GM11168 (cell line): Measurements from ENCODE around the gene LYSMD2.

Experiments used
- in situ Hi-C: fragments of 300-500 bp; cut with MboI; formaldehyde crosslinking; loops from one replicate; pipeline ENCODE4 v1.12.0; 2022; ENCODE audit warnings: low sequenced_read_pairs; ENCODE audit not compliant: unreplicated experiment

LYSMD2 gene

DNA sequence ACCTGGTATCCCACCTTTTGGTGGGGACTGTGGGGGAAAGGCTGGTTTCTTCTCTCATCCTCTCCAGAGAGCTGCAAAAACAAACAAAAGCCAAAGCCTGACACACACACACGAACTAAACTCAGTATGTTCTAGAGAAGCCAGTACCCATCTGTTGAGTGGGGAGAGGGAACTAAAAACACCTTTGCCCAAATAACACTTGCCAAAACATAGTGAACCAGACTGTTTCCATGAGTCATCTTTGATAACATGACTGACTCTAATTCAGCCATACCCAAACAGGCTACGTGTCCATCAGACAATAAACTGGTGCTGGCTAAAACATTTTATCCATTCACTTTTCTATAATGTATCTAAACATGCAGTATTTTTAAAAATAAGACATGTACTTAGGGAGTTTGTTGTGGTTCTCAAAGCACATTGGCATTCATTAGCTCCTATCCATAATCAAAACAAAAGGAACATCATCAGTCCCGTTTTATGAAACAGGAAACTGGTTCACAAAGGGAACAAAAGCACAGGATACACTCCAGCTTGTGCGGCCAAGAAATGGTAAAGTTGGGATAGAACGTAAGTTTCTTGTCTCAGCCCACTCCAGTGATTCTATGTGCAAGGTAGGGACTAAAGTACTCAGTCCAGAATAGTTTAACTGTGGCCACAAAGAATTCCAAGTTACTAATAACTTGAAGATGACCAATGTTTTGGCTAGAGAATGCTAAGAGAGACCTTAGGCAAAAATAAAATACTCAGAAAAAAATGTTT, 16.1 kb downstream of the LYSMD2 start:
- in situ Hi-C loops = no loop called here

- in situ Hi-C loops = no loop called here
These were observed 17.1 kb downstream of the LYSMD2 start for GRCh38 chr15:51720201-51720995.

DNA sequence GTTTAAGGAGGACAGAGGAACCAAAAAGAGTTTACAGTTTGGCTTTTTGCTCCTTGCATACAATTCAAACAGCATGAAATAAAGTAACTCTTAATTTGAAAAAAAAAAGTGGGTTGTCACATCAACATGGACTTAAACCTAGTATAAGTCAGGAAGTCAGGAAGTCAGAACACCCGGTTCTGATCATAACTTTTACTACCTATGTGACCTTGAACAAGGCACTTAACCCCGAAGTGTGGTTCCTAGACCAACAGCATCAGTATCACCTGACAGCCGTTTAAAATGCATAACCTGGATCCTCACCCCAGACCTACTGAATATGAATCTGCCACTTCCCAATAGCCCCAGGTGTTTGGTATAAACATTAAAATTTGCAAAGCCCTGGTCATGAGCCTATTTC, 18.7 kb downstream of the LYSMD2 start:
- in situ Hi-C loops = no loop called here

- in situ Hi-C loops = no loop called here
These were observed 19.2 kb downstream of the LYSMD2 start for GRCh38 chr15:51718219-51718618.

DNA sequence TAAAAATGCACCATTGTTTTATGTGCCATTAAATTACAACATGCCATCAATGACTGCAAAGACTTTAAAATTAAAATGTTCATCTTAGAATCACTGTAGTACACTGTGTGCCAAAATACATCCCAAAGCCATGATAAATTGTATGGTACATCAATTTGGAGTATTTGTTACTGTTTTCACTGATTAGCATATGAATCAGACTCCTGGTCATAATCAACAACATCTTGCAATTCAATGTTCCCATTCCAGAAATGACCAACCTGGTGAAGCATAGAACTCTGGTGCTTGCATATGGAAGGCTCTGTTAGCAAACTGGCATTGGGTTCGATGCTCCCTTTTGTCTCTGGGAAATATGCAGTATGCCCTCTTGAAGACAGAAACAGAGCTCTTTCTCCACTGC, 22.5 kb downstream of the LYSMD2 start:
- in situ Hi-C loops = no loop called here

DNA sequence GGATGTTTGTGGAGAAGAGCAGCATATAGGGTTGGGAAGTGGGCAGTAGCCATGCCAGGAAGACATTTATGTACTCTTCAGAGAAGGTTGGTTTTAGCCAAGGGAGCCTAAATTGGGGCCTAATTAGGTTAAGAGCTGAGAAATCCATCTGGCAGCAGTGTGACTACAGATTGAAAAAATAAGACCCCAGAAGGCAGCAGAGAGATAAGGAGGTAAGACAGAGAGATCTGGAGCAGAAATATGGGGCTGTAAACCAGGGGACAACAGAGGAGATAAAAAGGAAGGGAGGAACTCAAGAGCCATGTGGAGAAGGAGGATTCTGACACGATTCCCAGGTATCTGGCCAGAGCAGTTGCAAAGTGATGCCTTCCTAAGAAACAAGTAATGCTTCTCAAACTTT, 23.3 kb downstream of the LYSMD2 start:
- in situ Hi-C loops = no loop called here

GRCh38 chr15:51709031-51709430, 28.4 kb downstream of the LYSMD2 start:
- in situ Hi-C loops = no loop called here

- in situ Hi-C loops = no loop called here
These were observed 29.4 kb downstream of the LYSMD2 start for GRCh38 chr15:51708013-51708412.

GRCh38 chr15:51706926-51707608, 30.4 kb downstream of the LYSMD2 start:
- in situ Hi-C loops = no loop called here

- in situ Hi-C loops = no loop called here
These were observed 31.2 kb downstream of the LYSMD2 start for GRCh38 chr15:51706291-51706690.

GRCh38 chr15:51702710-51703109, 34.7 kb downstream of the LYSMD2 start:
- in situ Hi-C loops = no loop called here

DNA sequence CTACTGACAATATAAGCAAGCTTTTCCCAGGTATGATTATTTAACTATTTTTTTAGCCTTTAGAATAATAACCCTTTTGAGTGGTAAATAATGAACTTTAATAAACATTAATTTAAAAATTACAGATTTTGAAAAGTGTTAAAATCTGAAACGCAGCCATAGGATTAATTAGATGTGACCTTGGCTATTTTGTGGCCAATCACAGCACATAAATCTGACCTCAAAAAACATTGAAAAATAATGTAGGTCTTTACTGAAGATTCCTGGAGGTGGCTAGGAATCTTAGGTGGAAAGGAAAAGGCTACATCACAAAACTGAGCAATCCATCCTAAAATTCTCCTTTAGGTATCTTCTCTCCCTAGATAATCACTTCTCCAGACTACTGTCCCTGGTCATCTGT, 38.1 kb downstream of the LYSMD2 start:
- in situ Hi-C loops = no loop called here

DNA sequence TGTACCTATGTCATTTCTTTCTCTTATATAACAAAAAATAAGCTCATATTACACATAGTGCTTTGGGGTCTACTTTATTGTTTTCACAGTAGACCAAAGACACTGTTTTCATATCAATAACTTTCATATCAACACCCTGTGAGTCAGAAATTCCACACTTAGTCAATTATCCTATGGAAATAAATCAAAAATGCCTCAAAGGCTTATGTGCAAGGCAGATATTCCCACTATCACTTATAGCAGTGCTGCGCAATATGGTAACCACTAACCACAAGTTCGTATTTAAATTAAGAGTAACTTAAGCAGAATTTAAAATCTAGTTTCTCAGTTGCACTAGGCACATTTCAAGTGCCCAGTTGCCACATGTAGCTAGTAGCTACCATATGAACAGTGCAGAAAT, 40.3 kb downstream of the LYSMD2 start:
- in situ Hi-C loops = no loop called here

DNA sequence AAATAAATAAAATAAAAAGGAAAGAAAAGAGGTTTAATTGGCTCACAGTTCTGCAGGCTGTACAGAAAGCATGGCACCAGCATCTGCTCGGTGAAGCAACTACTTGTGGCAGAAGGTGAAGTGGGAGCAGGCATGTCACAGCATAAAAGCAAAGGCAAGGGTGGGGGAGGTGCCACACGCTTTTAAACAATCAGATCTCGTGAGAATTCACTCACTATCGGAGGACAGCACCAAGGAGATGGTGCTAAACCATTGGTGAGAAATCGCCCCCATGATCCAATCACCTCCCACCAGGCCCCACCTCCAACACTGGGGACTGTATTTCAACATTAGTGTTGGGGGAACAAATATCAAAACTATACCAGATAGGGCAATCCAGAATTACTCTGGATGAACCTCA, 40.9 kb downstream of the LYSMD2 start:
- in situ Hi-C loops = no loop called here

- in situ Hi-C loops = no loop called here
These were observed 45.3 kb downstream of the LYSMD2 start for GRCh38 chr15:51692154-51692553.

GRCh38 chr15:51688863-51689262, 48.6 kb downstream of the LYSMD2 start:
- in situ Hi-C loops = no loop called here

DNA sequence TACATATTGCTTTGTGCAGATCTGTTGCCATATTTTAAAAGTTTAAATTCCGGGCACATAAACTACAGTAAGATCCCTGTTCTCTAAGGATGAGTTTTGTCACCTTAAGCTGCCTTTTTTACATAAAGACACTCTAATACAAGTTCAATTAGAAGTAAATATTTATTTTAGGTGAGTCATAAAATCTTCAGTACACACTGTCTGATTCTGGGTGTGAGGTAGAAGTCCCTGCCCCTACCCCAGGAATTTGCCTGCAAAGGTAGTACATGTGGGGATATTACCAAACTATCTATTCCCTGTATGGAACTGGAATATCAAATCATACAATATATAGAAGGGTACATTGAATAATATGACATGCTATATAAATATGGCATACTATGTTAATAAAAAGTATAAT, 49.9 kb downstream of the LYSMD2 start:
- in situ Hi-C loops = no loop called here

DNA sequence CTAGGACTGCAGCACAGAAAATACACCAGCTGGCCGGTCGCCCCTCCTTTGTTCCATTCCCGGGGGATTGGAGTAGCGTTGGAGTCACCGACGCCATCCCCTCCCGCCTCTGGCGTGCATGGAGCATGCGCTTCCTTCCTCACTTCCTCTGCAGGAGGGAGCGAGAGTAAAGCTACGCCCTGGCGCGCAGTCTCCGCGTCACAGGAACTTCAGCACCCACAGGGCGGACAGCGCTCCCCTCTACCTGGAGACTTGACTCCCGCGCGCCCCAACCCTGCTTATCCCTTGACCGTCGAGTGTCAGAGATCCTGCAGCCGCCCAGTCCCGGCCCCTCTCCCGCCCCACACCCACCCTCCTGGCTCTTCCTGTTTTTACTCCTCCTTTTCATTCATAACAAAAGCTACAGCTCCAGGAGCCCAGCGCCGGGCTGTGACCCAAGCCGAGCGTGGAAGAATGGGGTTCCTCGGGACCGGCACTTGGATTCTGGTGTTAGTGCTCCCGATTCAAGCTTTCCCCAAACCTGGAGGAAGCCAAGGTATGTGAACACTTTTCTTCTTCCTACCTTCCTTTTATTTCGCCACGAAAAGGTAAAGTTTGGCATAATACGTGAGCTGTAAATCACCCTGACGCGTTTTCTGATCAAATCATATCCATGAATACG, 56.0 kb downstream of the LYSMD2 start, which contains the start of gene SCG3:
TSS of gene SCG3 (plus strand) at position 201 of the 661 bp plus-strand sequence. CDS start at position 454, 253 bp downstream.
- in situ Hi-C loops = no loop called here

- in situ Hi-C loops = no loop called here
These were observed 57.1 kb downstream of the LYSMD2 start for GRCh38 chr15:51680321-51680720.

DNA sequence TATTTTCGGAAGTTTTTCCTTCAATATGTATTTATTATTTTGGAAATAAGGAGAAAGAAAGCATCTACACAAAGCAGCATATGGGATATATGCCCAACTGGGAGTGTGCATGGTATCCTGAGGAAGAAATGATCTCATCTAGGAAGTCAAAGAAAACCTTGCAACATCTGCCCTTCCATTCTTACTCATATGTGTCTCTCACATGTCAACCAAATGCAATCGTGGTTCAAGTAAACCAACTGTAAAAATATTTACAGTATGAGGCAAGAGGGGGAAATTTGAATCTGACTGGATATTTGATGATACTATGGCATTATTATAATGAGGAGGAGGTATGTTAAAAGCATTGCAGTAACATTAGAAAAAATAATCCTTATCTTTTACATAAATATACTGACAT, 59.4 kb downstream of the LYSMD2 start:
- in situ Hi-C loops = no loop called here
